HPDE6-E6E7 (cell line): Measurements from ENCODE around the gene HES2.
A peak's percentile ranks its signal among the peaks of the same experiment; 100 is the strongest.
"Not testable (repeated sequence)": the region's sequence is repeated elsewhere in the genome, so short reads cannot be mapped to it uniquely, and the experiment has no call there.

Experiments
- DNase-seq: peaks from one replicate; pipeline ENCODE4 v3.0.0; 2011; ENCODE audit warnings: missing footprints; ENCODE audit errors: extremely low spot score

Gene HES2, protein sequence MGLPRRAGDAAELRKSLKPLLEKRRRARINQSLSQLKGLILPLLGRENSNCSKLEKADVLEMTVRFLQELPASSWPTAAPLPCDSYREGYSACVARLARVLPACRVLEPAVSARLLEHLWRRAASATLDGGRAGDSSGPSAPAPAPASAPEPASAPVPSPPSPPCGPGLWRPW

GRCh38 chr1:6419804-6420453, at the start of gene HES2:
Gene HES2, minus strand, starts transcription at chr1:6419919. Its CDS starts 99 bp downstream, at chr1:6419820.
- DNase-seq, result peak; percentile 63

DNA sequence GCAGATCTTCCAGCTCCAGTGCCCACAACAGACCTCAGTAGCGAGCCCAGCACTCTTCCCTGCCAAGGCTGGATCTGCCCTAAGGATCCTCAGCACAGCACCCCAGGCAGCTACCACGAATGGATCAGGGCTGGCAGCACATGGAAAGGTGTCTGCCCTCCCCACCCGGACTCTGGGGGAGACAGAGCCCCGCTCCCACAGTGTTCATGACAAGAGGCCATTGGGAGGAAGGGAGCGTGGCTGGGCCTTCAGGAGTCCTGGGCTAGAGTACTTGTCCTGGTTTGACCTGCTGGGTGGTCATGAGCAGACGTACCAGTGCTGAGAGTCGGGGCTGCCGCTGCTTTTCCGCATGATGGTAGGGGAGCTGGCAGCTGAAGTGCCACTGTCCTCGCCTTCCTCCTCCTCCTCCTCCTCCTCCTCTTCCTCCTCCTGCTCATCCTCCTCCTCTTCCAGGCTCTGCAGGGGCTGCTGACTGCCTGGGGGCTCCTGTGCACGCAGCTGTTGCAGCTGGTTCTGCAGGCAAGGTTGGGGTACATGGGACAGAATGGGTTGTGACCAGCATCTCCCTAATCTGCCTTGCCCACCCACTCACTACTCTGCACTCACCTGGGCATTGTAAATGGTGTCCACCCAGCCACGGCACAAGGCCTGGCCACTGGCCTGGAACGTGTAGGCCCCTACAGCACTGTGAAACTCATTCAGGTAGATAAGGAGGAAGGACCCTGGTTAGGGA, 49.2 kb upstream of the HES2 start:
- no peak for DNase-seq

DNA sequence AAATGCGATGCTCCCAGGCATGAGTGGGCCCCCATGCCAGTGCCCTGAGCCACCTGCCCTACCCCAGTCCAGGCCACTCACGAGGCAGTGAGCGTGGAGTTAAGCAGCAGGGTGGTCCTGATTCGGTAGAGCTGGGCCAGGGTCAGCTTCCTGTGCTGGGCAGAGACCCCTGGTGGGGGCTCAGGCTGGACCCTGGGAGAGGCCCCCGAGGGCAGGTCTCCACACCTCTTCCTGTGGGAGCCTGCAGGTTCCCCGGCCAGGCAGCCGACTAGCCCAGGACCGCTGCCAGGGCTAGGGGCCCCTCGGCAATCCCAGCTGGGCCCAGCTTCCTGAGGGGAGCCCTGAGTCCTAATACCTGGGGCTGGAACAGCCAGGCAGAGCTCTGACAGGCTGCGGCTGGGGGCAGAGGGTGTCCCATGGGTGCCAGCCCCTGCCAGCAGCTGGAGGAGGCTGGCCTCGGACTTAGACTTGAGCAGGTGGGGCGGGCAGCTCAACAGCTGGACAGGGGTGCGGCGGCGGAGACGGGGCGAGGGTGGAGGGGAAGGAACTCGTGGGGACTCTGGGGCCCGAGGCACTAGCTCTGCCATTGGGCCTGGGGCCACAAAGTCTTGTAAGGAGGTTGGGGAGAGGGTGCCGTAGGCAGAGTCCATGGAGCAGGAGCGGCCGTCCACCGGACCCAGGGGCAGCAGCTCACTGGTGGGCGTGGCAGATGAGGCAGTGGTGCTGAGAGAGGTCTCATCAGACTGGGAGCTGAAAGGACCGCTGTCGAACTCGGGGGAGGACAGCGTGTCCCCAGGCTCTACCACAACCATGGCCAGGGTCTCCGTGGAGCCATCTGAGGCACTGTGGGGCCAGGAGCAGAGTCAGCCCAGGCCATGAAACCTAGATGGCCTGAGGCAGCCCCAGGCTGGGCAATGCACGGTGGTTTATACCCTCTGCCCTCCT, 48.3 kb upstream of the HES2 start:
- DNase-seq, result no peak

DNA sequence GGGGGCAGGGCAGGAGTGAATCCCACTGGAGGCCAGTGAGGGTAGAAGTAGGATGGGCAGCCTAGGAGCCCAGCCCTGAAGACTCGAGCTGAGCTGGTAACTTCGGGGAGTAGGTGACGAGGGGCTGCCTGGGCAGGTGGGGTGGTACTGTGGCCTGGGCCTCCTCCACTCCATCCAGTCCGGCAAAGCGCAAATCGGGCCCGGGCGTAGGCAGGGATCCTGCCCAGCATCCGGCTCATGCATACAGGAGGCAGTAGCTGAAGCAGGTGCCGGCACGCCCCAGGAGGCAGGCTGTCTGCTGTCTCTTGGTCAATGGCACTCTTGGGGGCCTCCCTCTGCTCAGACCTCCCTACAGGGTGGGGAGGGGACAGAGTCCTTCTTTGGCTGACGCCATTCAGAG, 47.5 kb upstream of the HES2 start:
- no peak for DNase-seq

DNA sequence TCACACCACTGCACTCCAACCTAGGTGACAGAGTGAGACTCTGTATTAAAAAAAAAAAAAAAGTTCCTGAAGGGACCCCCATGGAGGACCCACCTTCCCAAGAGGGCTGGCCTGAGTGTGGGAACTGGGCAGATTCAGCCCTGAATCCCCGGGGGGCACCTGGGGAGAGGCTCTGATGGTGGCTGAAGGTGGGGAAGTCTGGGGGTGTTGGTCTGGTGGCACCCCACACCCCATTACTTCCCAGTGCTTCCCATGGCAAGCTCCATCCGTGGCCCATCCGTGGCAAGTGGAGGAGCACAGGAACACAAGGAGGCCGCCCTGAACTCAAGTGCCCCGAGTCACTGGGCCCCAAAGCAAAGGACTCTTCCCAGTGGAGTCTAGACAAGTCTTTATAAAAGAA, 47.0 kb upstream of the HES2 start:
- DNase-seq, result no peak

DNA sequence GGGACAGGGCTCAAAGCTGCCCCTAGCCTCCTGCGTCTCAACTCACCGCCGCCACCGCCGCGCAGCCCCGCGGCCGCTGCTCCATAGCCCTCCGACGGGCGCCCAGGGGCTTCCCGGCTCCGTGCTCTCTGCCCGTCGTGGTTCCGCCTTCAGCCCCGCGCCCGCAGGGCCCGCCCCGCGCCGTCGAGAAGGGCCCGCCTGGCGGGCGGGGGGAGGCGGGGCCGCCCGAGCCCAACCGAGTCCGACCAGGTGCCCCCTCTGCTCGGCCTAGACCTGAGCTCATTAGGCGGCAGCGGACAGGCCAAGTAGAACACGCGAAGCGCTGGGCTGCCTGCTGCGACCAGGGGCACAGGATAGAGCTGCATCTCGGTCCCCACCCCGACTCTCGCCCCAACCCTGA, 46.3 kb upstream of the HES2 start, which contains the start of gene TNFRSF25:
Gene TNFRSF25, minus strand, starts transcription at position 151 of the 400 bp plus-strand sequence. Its CDS starts 66 bp downstream, at position 85.
- no peak for DNase-seq

DNA sequence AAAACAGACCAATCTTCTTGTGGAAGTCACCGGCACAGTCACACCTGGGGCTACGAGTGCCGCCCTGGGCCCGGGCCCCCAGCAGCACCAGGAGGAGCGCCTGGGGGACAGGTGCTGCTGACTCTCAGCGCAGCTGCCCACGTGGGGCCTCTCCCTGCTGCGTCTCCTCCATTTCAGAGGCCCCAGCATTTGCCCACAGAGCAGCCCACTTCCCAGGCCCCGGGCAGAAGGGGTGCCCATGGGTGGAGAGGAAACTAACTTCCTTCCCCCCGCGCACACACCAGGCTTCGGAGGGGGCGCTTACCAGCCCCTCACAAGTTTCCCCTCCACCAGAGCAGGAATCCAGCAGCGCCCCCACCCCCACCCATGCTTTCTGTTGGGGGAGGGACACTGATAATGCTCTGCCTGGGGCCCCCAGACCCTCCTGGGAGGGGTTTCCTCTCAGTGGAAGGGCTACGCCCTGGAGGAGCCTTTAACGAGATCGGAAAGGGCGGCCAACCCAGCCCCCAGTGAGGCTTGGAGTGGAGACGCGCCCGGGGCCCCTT, 45.8 kb upstream of the HES2 start:
- no peak for DNase-seq

DNA sequence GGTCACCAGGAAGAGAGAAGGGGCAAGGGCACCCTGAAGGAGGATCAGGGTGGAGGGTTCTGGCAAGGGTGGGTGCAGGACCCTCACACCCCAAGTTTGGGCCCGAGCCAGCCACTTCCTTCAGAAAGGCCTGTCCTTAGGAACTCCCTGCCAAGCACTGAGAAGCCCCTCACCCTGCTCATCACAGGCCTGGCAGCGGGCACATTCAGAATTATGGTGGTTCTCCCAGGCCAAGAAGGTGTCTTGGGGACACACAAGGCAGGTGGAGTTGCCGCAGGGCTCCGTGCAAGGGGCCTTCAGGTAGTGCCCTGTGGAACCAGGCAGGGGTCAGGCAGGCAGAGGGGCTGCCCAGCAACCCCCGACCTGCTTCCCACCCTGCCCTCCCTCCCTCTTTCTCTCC, 45.2 kb upstream of the HES2 start:
- DNase-seq, result no peak

GRCh38 chr1:6464514-6464836, 44.8 kb upstream of the HES2 start:
- DNase-seq, result no peak

GRCh38 chr1:6463120-6463412, 43.3 kb upstream of the HES2 start:
- no peak for DNase-seq

- no peak for DNase-seq
These were observed 42.8 kb upstream of the HES2 start for GRCh38 chr1:6462412-6463119.

DNA sequence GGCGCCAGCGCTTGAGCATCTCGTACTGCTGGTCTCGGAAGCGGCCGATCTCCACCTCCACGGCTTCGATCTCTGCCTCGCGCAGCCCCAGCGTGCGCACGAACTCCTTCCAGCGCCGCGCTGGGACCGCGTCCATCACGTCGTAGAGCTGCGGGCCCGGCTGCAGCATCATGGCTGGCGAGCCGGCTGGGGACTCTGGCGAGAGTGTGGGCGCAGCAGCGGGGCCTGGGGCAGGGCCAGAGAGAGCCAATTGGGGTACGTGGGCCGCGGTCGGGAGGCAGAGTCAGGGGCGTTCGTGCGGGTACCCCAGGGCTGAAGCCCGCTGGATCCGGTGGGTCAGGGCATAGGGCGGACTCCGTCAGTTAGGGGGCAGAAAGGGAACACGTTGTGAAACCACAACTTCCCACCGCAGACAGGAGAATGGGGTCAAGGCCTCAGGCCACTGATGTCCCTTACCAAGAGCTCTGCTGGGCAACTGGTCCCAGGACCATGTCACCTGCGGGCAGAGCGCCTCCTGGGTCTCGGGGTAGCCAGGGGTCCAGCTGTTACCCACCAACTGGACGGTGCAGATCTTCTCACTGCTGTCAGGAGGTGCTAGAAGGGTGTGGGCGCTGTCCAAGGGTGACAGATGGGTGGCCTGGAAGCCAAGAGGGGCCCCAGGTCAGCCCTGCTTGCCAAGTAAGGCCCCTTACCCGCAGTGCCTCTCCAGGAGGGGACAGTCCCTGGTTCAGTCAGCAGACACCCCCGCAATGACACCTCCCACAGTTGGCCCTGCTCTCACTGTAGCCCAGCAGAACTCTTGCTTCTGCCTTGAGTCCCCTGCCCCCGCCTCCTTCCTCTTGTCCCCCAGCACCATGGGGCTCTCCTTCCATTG, 42.1 kb upstream of the HES2 start:
- no peak for DNase-seq

- DNase-seq, result no peak
These were observed 41.4 kb upstream of the HES2 start for GRCh38 chr1:6461051-6461530.

DNA sequence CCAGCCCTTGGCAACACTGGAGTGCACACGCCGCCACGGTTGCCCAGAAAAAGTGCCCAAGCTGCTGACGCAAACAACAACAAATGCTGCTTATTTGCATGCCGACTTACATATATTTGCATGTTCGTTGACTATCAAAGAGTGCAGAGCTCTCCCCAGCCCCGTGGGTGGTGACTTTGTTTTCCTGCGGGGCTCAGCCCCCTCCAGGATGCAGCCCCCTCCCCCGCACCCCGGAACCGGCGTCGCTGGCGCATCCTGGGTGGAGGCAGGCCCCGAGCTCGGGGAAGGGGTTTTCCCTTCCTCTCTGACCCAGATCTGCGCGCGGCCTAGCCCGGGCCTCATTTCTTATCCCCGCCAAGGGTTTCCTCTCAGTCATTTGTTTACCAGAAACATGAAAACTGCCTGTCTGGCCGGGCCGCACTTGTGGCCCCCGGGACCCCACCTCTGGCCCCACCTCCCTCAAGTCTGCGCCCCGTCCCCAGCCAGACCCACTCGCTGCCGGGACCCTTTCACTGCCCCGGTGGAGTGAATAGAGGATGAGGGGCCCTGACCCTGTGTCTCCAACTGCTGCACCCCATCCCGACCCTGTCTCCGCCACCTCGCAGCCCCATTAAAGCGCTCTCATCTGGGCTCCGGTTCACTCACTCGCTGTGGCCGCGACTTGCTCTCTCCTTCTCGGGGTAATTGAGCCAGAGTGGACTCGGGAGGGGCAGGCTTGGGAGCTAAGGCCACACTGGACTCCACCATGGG, 40.8 kb upstream of the HES2 start:
- no peak for DNase-seq

DNA sequence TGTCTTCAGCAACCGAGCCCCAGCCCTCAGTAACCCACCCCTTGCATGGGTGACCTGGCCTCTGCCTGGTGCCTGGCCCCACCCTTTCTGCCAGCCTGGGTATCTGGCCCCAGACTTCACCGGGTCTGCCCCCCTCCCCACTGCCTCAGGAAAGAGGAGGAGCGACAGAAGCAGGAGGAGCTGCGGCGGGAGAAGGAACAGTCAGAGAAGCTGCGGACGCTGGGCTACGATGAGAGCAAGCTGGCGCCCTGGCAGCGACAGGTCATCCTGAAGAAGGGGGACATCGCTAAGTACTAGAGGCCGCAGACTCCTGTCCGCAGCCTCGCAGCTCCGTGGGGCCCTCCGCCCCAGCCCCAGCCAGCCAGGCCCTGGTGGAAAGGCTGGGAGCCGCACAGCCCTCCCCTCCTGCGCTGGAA, 40.1 kb upstream of the HES2 start:
- DNase-seq, result no peak

- DNase-seq, result no peak
These were observed 37.2 kb upstream of the HES2 start for GRCh38 chr1:6456800-6457466.

GRCh38 chr1:6455752-6456520, 36.2 kb upstream of the HES2 start:
- not testable (repeated sequence) for DNase-seq
